HL-60 (cell line): ENCODE measurements around the gene BRF1.

ENCODE experiments used
- DNase-seq, 2 experiments: peaks; one replicate each; pipeline ENCODE4 v3.0.0-alpha.2; 2010 to 2020; ENCODE audit warnings: low read depth in 1 of 2, low spot score in 1 of 2
- H3K27ac ChIP-seq: fragments of 250-450 bp; sonication (Bioruptor Pico); replicated peaks from 2 replicates; pipeline ENCODE4 v1.5.1; 2020; ENCODE audit warnings: mild to moderate bottlenecking, moderate library complexity
- H3K27me3 ChIP-seq: fragments of 250-450 bp; sonication (Bioruptor Pico); 2 replicates; pipeline ENCODE4 v1.5.1; 2021; ENCODE audit warnings: mild to moderate bottlenecking, moderate library complexity; ENCODE audit not compliant: insufficient read depth, poor library complexity, severe bottlenecking
- H3K4me3 ChIP-seq: replicated peaks from 2 replicates; pipeline ENCODE4 v1.5.1; 2011; ENCODE audit warnings: mild to moderate bottlenecking, control low read depth, low read length; ENCODE audit not compliant: insufficient read depth
- CTCF ChIP-seq: IDR thresholded peaks from one replicate; pipeline ENCODE4 v1.5.1; 2011; ENCODE audit warnings: low read length, control low read depth, inconsistent platforms; ENCODE audit not compliant: insufficient read depth
- GABPA ChIP-seq: IDR thresholded peaks from 2 replicates; pipeline ENCODE4 v1.6.1; 2012; ENCODE audit warnings: low read depth
- POLR2AphosphoS5 ChIP-seq: IDR thresholded peaks from 2 replicates; pipeline ENCODE4 v1.6.1; 2012; ENCODE audit warnings: low read depth
- REST ChIP-seq: IDR thresholded peaks from 2 replicates; pipeline ENCODE4 v1.6.1; 2012; ENCODE audit warnings: low read depth; ENCODE audit not compliant: insufficient replicate concordance
- SPI1 ChIP-seq: IDR thresholded peaks from 2 replicates; pipeline ENCODE4 v1.6.1; 2012; ENCODE audit warnings: low read depth, mild to moderate bottlenecking, borderline replicate concordance

BRF1 gene

GRCh38 chr14:105205673-105206208, 95.1 kb downstream of the BRF1 start:
- Histone ChIP-seq H3K27me3 (no peaks in the 10 kb centered on the region), H3K27ac (no peak overlapping the region), H3K4me3 (no peak overlapping the region)
- TF ChIP-seq REST (no peak), GABPA (no peak), CTCF (no peak), POLR2AphosphoS5 (no peak), SPI1 (no peak)
- DNase-seq = no peak

- Histone ChIP-seq H3K27me3 (no peaks in the 10 kb centered on the region), H3K4me3 (no peak overlapping the region), H3K27ac (no peak overlapping the region)
- DNase-seq = no peak
- TF ChIP-seq REST (no peak), CTCF (no peak), SPI1 (no peak), GABPA (no peak), POLR2AphosphoS5 (no peak)
These were observed 95.7 kb downstream of the BRF1 start for GRCh38 chr14:105204931-105205672.

GRCh38 chr14:105204206-105204930, 96.4 kb downstream of the BRF1 start:
- Histone ChIP-seq H3K27me3 (no peaks in the 10 kb centered on the region), H3K27ac (no peak overlapping the region), H3K4me3 (no peak overlapping the region)
- no peak for DNase-seq
- TF ChIP-seq REST (no peak), GABPA (no peak), POLR2AphosphoS5 (no peak), CTCF (no peak), SPI1 (no peak)
